Smooth muscle cell (in vitro differentiated cells): ENCODE results near the gene MTARC2. TPM values are rescaled to one million over a fixed set of nuclear protein-coding genes. Genes with fewer than 3 reads are reported as not detected.
A peak's percentile ranks its signal among the peaks of the same experiment; 100 is the strongest.

Experiments used
- DNase-seq: peaks from one replicate; lab custom pipeline; 2025; ENCODE audit not compliant: unreplicated experiment; lab: John Stamatoyannopoulos, UW
- H2AFZ ChIP-seq: fragments of 200-600 bp; sonication (generic); 2 replicates; pipeline ENCODE4 v1.6.0; 2016; ENCODE audit warnings: antibody characterized with exemption, low read depth, mild to moderate bottlenecking
- H3F3A ChIP-seq: fragments of 200-600 bp; sonication (generic); 2 replicates; pipeline ENCODE4 v1.6.0; 2017; ENCODE audit warnings: antibody characterized with exemption, low read depth
- H3K27ac ChIP-seq: fragments of 200-600 bp; sonication (generic); 2 replicates; pipeline ENCODE4 v1.5.1; 2016; ENCODE audit warnings: low read depth, mild to moderate bottlenecking
- H3K27me3 ChIP-seq: fragments of 200-600 bp; sonication (generic); 2 replicates; pipeline ENCODE4 v1.6.1; 2016; ENCODE audit warnings: low read depth, mild to moderate bottlenecking
- H3K36me3 ChIP-seq: fragments of 200-600 bp; sonication (generic); 2 replicates; pipeline ENCODE4 v1.5.1; 2016; ENCODE audit warnings: low read depth
- H3K4me1 ChIP-seq: fragments of 200-600 bp; sonication (generic); 2 replicates; pipeline ENCODE4 v1.5.1; 2016; ENCODE audit warnings: low read depth
- H3K4me2 ChIP-seq: fragments of 200-600 bp; sonication (generic); 2 replicates; pipeline ENCODE4 v1.6.0; 2016; ENCODE audit warnings: mild to moderate bottlenecking
- H3K4me3 ChIP-seq: fragments of 200-600 bp; sonication (generic); 2 replicates; pipeline ENCODE4 v1.5.1; 2016; ENCODE audit warnings: mild to moderate bottlenecking
- H3K79me2 ChIP-seq: fragments of 200-600 bp; sonication (generic); 2 replicates; pipeline ENCODE4 v1.6.0; 2016; ENCODE audit warnings: low read depth, mild to moderate bottlenecking
- H3K9ac ChIP-seq: fragments of 200-600 bp; sonication (generic); 2 replicates; pipeline ENCODE4 v1.6.0; 2016; ENCODE audit warnings: low read depth
- H3K9me3 ChIP-seq: fragments of 200-600 bp; sonication (generic); replicated peaks from 2 replicates; pipeline ENCODE4 v1.5.1; 2016; ENCODE audit warnings: low read depth
- H4K20me1 ChIP-seq: fragments of 200-600 bp; sonication (generic); 2 replicates; pipeline ENCODE4 v1.6.0; 2016; ENCODE audit warnings: low read depth
- WGBS: methylation state at CpG from one replicate; pipeline ENCODE4 v1.1.7; 2016; ENCODE audit warnings: low lambda C conversion rate; 5-methylcytosine and 5-hydroxymethylcytosine counted together
- polyA plus RNA-seq: library from polyadenylated mRNA; unstranded; fragments of >200 nt; fragmentation: Nextera tagmentation; extraction: Ambion mirVana; gene quantifications from 2 replicates; pipeline ENCODE4 v1.2.1, GENCODE V29; 2016
- total RNA-seq: library from RNA; depleted of rRNA; stranded (reverse); fragments of >200 nt; gene quantifications from 2 replicates; pipeline ENCODE4 v1.2.3, GENCODE V29; 2014
- TF ChIP-seq, protein P1 (sequence below): fragments of 200-600 bp; sonication (generic); IDR thresholded peaks from 2 replicates; pipeline ENCODE4 v1.5.1; 2017; ENCODE audit warnings: borderline replicate concordance, mild to moderate bottlenecking, antibody characterized with exemption; ENCODE audit not compliant: insufficient read depth, poor library complexity, severe bottlenecking

Gene MTARC2
- total and polyA plus RNA-seq, 2 experiments from 2014 or later = 6.1 to 7.6 TPM

DNA sequence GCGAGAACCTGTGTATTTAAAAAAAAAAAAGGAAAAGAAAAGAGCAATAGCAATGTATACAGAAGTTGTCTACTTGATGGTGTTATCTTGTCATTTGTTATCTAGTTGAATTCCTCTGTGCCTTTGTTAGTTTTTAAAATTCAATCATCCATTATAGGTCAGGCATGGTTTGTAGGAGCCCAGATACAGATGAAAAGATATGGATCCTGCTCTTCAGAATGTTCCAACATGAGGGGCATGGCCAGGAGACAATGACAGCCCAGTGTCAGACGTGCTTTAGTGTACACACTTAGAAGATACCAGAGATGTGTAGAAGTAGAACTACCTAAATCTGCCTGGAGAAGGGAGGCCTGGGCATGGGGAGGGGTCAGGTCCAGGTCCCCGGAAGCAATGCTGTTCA lies 16.6 kb downstream of the MTARC2 start:
- Histone ChIP-seq H3K79me2 (no peaks in the 10 kb centered on the region), H3K9me3 (no peaks in the 10 kb centered on the region), H3F3A (peaks cover 9% of the 10 kb centered on the region), H4K20me1 (no peaks in the 10 kb centered on the region), H3K4me1 (peaks cover 6% of the 10 kb centered on the region), H3K27ac (no peak overlapping the region), H2AFZ (no peak overlapping the region), H3K9ac (no peak overlapping the region), H3K4me3 (no peak overlapping the region), H3K36me3 (no peaks in the 10 kb centered on the region), H3K27me3 (no peaks in the 10 kb centered on the region), H3K4me2 (no peak overlapping the region)
- DNase-seq = no peak
- TF ChIP-seq, protein P1, sequence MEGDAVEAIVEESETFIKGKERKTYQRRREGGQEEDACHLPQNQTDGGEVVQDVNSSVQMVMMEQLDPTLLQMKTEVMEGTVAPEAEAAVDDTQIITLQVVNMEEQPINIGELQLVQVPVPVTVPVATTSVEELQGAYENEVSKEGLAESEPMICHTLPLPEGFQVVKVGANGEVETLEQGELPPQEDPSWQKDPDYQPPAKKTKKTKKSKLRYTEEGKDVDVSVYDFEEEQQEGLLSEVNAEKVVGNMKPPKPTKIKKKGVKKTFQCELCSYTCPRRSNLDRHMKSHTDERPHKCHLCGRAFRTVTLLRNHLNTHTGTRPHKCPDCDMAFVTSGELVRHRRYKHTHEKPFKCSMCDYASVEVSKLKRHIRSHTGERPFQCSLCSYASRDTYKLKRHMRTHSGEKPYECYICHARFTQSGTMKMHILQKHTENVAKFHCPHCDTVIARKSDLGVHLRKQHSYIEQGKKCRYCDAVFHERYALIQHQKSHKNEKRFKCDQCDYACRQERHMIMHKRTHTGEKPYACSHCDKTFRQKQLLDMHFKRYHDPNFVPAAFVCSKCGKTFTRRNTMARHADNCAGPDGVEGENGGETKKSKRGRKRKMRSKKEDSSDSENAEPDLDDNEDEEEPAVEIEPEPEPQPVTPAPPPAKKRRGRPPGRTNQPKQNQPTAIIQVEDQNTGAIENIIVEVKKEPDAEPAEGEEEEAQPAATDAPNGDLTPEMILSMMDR = no peak
- WGBS = 96% methylated on average over 3 of the region's 3 CpGs

GRCh38 chr1:220767312-220768125 lies 19.4 kb downstream of the MTARC2 start:
- H3F3A ChIP-seq = peaks cover 9% of the 10 kb centered on the region
- no peaks in the 10 kb centered on the region for H3K79me2 ChIP-seq
- peak overlapping the region; percentile 42 for H3K27ac ChIP-seq
- H4K20me1 ChIP-seq = no peaks in the 10 kb centered on the region
- H3K9ac ChIP-seq = no peak overlapping the region
- DNase-seq = no peak
- H3K4me1 ChIP-seq = peaks cover 6% of the 10 kb centered on the region
- H3K9me3 ChIP-seq = no peaks in the 10 kb centered on the region
- H3K4me3 ChIP-seq = peak overlapping the region; percentile 3
- no peaks in the 10 kb centered on the region for H3K27me3 ChIP-seq
- H3K36me3 ChIP-seq = no peaks in the 10 kb centered on the region
- TF ChIP-seq, protein P1 = no peak
- H2AFZ ChIP-seq = peak overlapping the region; percentile 17
- WGBS = 30% methylated on average over 8 of the region's 8 CpGs
- H3K4me2 ChIP-seq = peak overlapping the region; percentile 70

GRCh38 chr1:220768126-220768601 lies 20.0 kb downstream of the MTARC2 start:
- peaks cover 9% of the 10 kb centered on the region for H3F3A ChIP-seq
- TF ChIP-seq, protein P1 = no peak
- 49% methylated on average over 5 of the region's 5 CpGs for whole genome bisulfite sequencing
- H3K4me3 ChIP-seq = peak overlapping the region; percentile 3
- no peaks in the 10 kb centered on the region for H3K9me3 ChIP-seq
- no peaks in the 10 kb centered on the region for H3K27me3 ChIP-seq
- peaks cover 6% of the 10 kb centered on the region for H3K4me1 ChIP-seq
- no peak overlapping the region for H3K9ac ChIP-seq
- H3K36me3 ChIP-seq = no peaks in the 10 kb centered on the region
- peak overlapping the region; percentile 17 for H2AFZ ChIP-seq
- peak overlapping the region; percentile 42 for H3K27ac ChIP-seq
- no peak for DNase-seq
- no peaks in the 10 kb centered on the region for H3K79me2 ChIP-seq
- no peaks in the 10 kb centered on the region for H4K20me1 ChIP-seq
- H3K4me2 ChIP-seq = peak overlapping the region; percentile 70
